HepG2 (cell line): Measurements from ENCODE around the gene TMEM8B. TPM values are rescaled to one million over a fixed set of nuclear protein-coding genes. Genes with fewer than 3 reads are reported as not detected.

Experiments used
- ATF1 ChIP-seq: IDR thresholded peaks from 2 replicates; pipeline ENCODE4 v1.6.1; 2016; ENCODE audit warnings: mild to moderate bottlenecking, control low read depth
- BHLHE40 ChIP-seq: IDR thresholded peaks from 2 replicates; pipeline ENCODE4 v1.6.1; 2011; ENCODE audit warnings: low read length, improper control_type of control experiment
- FOXK1 ChIP-seq: sonication (generic); formaldehyde crosslinking; IDR thresholded peaks from 2 replicates; pipeline ENCODE4 v1.4.0; 2020; ENCODE audit warnings: low read depth, missing genetic modification reagents, borderline replicate concordance
- GATAD2A ChIP-seq: IDR thresholded peaks from 2 replicates; pipeline ENCODE4 v1.6.1; 2016
- GTF3A ChIP-seq: sonication (generic); formaldehyde crosslinking; conservative IDR thresholded peaks from 2 replicates; pipeline ENCODE4 v1.4.0; 2020; ENCODE audit warnings: mild to moderate bottlenecking, missing genetic modification reagents
- HDAC6 ChIP-seq: fragments of 200-600 bp; sonication (generic); IDR thresholded peaks from 2 replicates; pipeline ENCODE4 v1.7.0; 2017; ENCODE audit warnings: mild to moderate bottlenecking, antibody characterized with exemption, low read length, low read depth
- JUNB ChIP-seq: sonication (generic); formaldehyde crosslinking; IDR thresholded peaks from 2 replicates; pipeline ENCODE4 v1.8.0; 2022; ENCODE audit warnings: missing genetic modification reagents, mild to moderate bottlenecking, borderline replicate concordance
- KDM2A ChIP-seq: sonication (generic); formaldehyde crosslinking; IDR thresholded peaks from 2 replicates; pipeline ENCODE4 v1.4.0; 2020; ENCODE audit warnings: low read depth, missing genetic modification reagents, borderline replicate concordance
- KLF13 ChIP-seq: sonication (generic); formaldehyde crosslinking; IDR thresholded peaks from 2 replicates; pipeline ENCODE4 v1.4.0; 2020; ENCODE audit warnings: mild to moderate bottlenecking, missing genetic modification reagents
- KLF16 ChIP-seq, 2 experiments: sonication (generic) in 1 of 2; formaldehyde crosslinking in 1 of 2; IDR thresholded peaks; 2 replicates each; pipeline versions ENCODE4 v1.6.1 to v1.8.0; 2016 to 2023; ENCODE audit warnings: missing genetic modification reagents in 2 of 2, missing compliant biosample characterization in 1 of 2
- MTA3 ChIP-seq: sonication (generic); formaldehyde crosslinking; IDR thresholded peaks from 2 replicates; pipeline ENCODE4 v1.4.0; 2020; ENCODE audit warnings: missing genetic modification reagents
- MXD4 ChIP-seq: IDR thresholded peaks from 2 replicates; pipeline ENCODE4 v1.6.1; 2016; ENCODE audit warnings: mild to moderate bottlenecking, missing biosample characterization, missing genetic modification reagents
- MZF1 ChIP-seq: sonication (generic); formaldehyde crosslinking; IDR thresholded peaks from 2 replicates; pipeline ENCODE4 v1.8.1; 2023; ENCODE audit warnings: mild to moderate bottlenecking, missing genetic modification reagents, borderline replicate concordance
- NFE2 ChIP-seq: sonication (generic); formaldehyde crosslinking; IDR thresholded peaks from 2 replicates; pipeline ENCODE4 v1.4.0; 2020; ENCODE audit warnings: missing genetic modification reagents
- PAWR ChIP-seq: sonication (generic); formaldehyde crosslinking; IDR thresholded peaks from 2 replicates; pipeline ENCODE4 v1.4.0; 2020; ENCODE audit warnings: missing genetic modification reagents, mild to moderate bottlenecking, borderline replicate concordance
- SIN3A ChIP-seq: IDR thresholded peaks from 2 replicates; pipeline ENCODE4 v1.6.1; 2011; ENCODE audit warnings: low read depth, mild to moderate bottlenecking, control low read depth, low read length, borderline replicate concordance
- SMYD3 ChIP-seq: sonication (generic); formaldehyde crosslinking; IDR thresholded peaks from 2 replicates; pipeline ENCODE4 v1.8.1; 2023; ENCODE audit warnings: mild to moderate bottlenecking, missing genetic modification reagents
- SOX5 ChIP-seq: IDR thresholded peaks from 2 replicates; pipeline ENCODE4 v1.6.1; 2016; ENCODE audit warnings: borderline replicate concordance
- STAG1 ChIP-seq: sonication (generic); formaldehyde crosslinking; IDR thresholded peaks from 2 replicates; pipeline ENCODE4 v1.4.0; 2020; ENCODE audit warnings: missing genetic modification reagents
- TBP ChIP-seq: sonication (generic); formaldehyde crosslinking; IDR thresholded peaks from 2 replicates; pipeline ENCODE4 v1.5.0; 2020; ENCODE audit warnings: missing genetic modification reagents
- TERF1 ChIP-seq: sonication (generic); formaldehyde crosslinking; IDR thresholded peaks from 2 replicates; pipeline ENCODE4 v1.8.0; 2022; ENCODE audit warnings: mild to moderate bottlenecking, missing genetic modification reagents, moderate library complexity
- TFDP1 ChIP-seq: IDR thresholded peaks from 2 replicates; pipeline ENCODE4 v1.6.1; 2016; ENCODE audit warnings: missing compliant biosample characterization, missing genetic modification reagents, borderline replicate concordance
- ZMYM2 ChIP-seq: sonication (generic); formaldehyde crosslinking; IDR thresholded peaks from 2 replicates; pipeline ENCODE4 v1.8.0; 2022; ENCODE audit warnings: mild to moderate bottlenecking, missing genetic modification reagents
- ZNF180 ChIP-seq: sonication (generic); formaldehyde crosslinking; IDR thresholded peaks from 2 replicates; pipeline ENCODE4 v1.4.0; 2020; ENCODE audit warnings: low read depth, missing genetic modification reagents, borderline replicate concordance
- ZNF235 ChIP-seq: sonication (generic); formaldehyde crosslinking; IDR thresholded peaks from 2 replicates; pipeline ENCODE4 v1.8.1; 2023; ENCODE audit warnings: mild to moderate bottlenecking, missing genetic modification reagents, borderline replicate concordance
- ZNF329 ChIP-seq: sonication (generic); formaldehyde crosslinking; IDR thresholded peaks from 2 replicates; pipeline ENCODE4 v1.9.0; 2021; ENCODE audit warnings: low read depth, mild to moderate bottlenecking, missing genetic modification reagents
- ZNF546 ChIP-seq: sonication (generic); formaldehyde crosslinking; conservative IDR thresholded peaks from 2 replicates; pipeline ENCODE4 v1.8.1; 2023; ENCODE audit warnings: mild to moderate bottlenecking, missing genetic modification reagents
- ZNF691 ChIP-seq: sonication (generic); formaldehyde crosslinking; IDR thresholded peaks from 2 replicates; pipeline ENCODE4 v1.4.0; 2020; ENCODE audit warnings: missing genetic modification reagents, low read depth, mild to moderate bottlenecking, borderline replicate concordance
- polyA plus RNA-seq, 8 experiments: library from polyadenylated mRNA; depleted of rRNA in 3 of 8; stranded (reverse) in 7 of 8; unstranded in 1 of 8; fragments of >200 nt; fragmentation: Illumina TruSeq in 4 of 8; extraction: Trizol in 4 of 8; gene quantifications; 2 replicates each; pipeline versions ENCODE4 v1.2.1 to v1.2.3, GENCODE V29; 2011 to 2016; ENCODE audit warnings: low read depth in 4 of 8, missing spikeins in 1 of 8, mixed read lengths in 1 of 8; ENCODE audit not compliant: insufficient read depth in 1 of 8
- total RNA-seq, 5 experiments: library from RNA; depleted of rRNA; stranded (reverse); fragments of >200 nt; fragmentation: Illumina TruSeq; extraction: Trizol; gene quantifications; 2 replicates each; pipeline ENCODE4 v1.2.3, GENCODE V29; 2016; ENCODE audit warnings: low read depth in 1 of 5
- TF ChIP-seq, protein P1 (sequence below): sonication (generic); formaldehyde crosslinking; IDR thresholded peaks from 2 replicates; pipeline ENCODE4 v1.5.0; 2020; ENCODE audit warnings: mild to moderate bottlenecking, low read depth, missing genetic modification reagents, borderline replicate concordance

TMEM8B gene
- total and polyA plus RNA-seq, 2 of the 13 experiments (the other 11 are each of a cell fraction or from before 2014, with no cell fraction given), result 2.1 to 2.7 TPM

GRCh38 chr9:35905912-35906679 is 77.1 kb downstream of the TMEM8B start, which contains the start of gene HRCT1 (continued):
- no peak for TF ChIP-seq FOXK1 (CRISPR knock-in tag)
- TF ChIP-seq ZNF691 (CRISPR knock-in tag), result no peak
- TF ChIP-seq TBP (CRISPR knock-in tag), result no peak
- peak; percentile 83 for TF ChIP-seq ZMYM2 (CRISPR knock-in tag)
- TF ChIP-seq JUNB (CRISPR knock-in tag), result no peak
- no peak for TF ChIP-seq KLF13 (CRISPR knock-in tag)
- no peak for TF ChIP-seq ATF1 (CRISPR knock-in tag)
- TF ChIP-seq, protein P1, sequence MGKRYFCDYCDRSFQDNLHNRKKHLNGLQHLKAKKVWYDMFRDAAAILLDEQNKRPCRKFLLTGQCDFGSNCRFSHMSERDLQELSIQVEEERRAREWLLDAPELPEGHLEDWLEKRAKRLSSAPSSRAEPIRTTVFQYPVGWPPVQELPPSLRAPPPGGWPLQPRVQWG (CRISPR knock-in tag), result no peak
- no peak for TF ChIP-seq BHLHE40
- no peak for TF ChIP-seq GTF3A (CRISPR knock-in tag)
- no peak for TF ChIP-seq SMYD3 (CRISPR knock-in tag)
- TF ChIP-seq PAWR (CRISPR knock-in tag), result no peak
- no peak for TF ChIP-seq TFDP1 (CRISPR knock-in tag)
- no peak for TF ChIP-seq SIN3A
- peak; percentile 68; the same call in 1 of the 2 replicates for TF ChIP-seq GATAD2A (CRISPR knock-in tag)
- TF ChIP-seq ZNF546 (CRISPR knock-in tag), result no peak
- no peak for TF ChIP-seq HDAC6
- peak; percentile 63; the same call in 1 of the 2 replicates for TF ChIP-seq SOX5 (CRISPR knock-in tag)
- no peak for TF ChIP-seq ZNF180 (CRISPR knock-in tag)
- TF ChIP-seq TERF1 (CRISPR knock-in tag), result no peak
- TF ChIP-seq ZNF329, result no peak
- no peak for TF ChIP-seq MXD4
- TF ChIP-seq NFE2 (CRISPR knock-in tag), result no peak
- TF ChIP-seq STAG1 (CRISPR knock-in tag), result no peak
- TF ChIP-seq MZF1 (CRISPR knock-in tag), result no peak
- TF ChIP-seq KDM2A, result peak; percentile 70; the same call in 1 of the 2 replicates
- TF ChIP-seq KLF16 (CRISPR knock-in tag; IDR thresholded peaks at IDR 0.05), result no peak
- TF ChIP-seq ZNF235 (CRISPR knock-in tag), result no peak
- no peak for TF ChIP-seq MTA3 (CRISPR knock-in tag)
